Measurements from ENCODE around the gene F12.

F12 gene

GRCh38 chr5:177409043-177409801 lies at the start of gene F12:
F12 (minus strand) TSS chr5:177409564; CDS start chr5:177409527, 37 bp downstream.
- DNase-seq: no peak

- no peak for DNase-seq
Observed at GRCh38 chr5:177458912-177459350, 49.6 kb upstream of the F12 start.

- no peak for DNase-seq
Observed at GRCh38 chr5:177457852-177458681, 48.7 kb upstream of the F12 start.

GRCh38 chr5:177456976-177457851 lies 47.9 kb upstream of the F12 start:
- peak; percentile 82 to 89 for DNase-seq

GRCh38 chr5:177456591-177456964 lies 47.2 kb upstream of the F12 start:
- DNase-seq: no peak

GRCh38 chr5:177455661-177456590 lies 46.6 kb upstream of the F12 start:
- peak; percentile 80 to 89 for DNase-seq

GRCh38 chr5:177455036-177455660 lies 45.8 kb upstream of the F12 start:
- DNase-seq: peak; percentile 72 to 86

GRCh38 chr5:177454397-177455035 lies 45.2 kb upstream of the F12 start:
- peak; percentile 65 to 82 for DNase-seq

- no peak for DNase-seq
Observed at GRCh38 chr5:177453852-177454396, 44.6 kb upstream of the F12 start.

GRCh38 chr5:177452688-177453638 lies 43.6 kb upstream of the F12 start:
- DNase-seq: no peak

- DNase-seq: no peak
Observed at GRCh38 chr5:177450667-177451424, 41.5 kb upstream of the F12 start.

GRCh38 chr5:177449140-177450061 lies 40.0 kb upstream of the F12 start:
- no peak for DNase-seq

- no peak for DNase-seq
Observed at GRCh38 chr5:177448244-177448950, 39.0 kb upstream of the F12 start.

GRCh38 chr5:177447611-177448243 lies 38.4 kb upstream of the F12 start:
- no peak for DNase-seq

GRCh38 chr5:177447066-177447610 lies 37.8 kb upstream of the F12 start:
- peak; percentile 47 to 68 for DNase-seq

All from NCI-H1930 (cell line).